ENCODE measurements around the gene U2AF1L4.

DNA sequence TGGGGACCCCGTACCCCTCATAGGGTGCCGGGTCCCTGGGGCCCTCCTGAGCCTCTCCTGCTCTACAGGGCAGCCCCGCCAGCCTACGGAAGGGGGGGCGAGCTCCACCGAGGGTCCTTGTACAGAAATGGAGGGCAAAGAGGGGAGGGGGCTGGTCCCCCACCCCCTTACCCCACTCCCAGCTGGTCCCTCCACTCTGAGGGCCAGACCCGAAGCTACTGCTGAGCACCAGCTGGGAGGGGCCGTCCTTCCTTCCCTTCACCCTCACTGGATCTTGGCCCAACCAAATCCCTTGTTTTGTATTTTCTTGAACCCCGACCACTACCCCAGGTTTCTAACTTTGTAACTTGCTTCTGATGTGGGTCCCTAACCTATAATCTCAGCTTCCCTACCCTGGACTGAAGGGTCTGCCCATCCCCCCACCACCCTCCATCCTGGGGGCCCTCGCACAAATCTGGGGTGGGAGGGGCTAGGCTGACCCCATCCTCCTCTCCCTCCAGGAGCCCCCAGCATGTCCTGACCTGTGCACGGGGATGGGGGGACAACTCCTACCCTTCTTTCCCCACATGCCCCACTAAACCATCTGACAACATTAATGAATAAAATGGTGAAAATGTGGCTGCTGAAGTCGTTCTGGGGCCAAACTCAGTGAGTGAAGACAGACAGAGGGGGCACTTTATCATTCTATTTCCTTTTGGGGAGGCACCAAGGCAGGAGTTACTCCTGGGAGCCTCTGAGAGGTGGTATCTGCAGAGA, 43.2 kb upstream of the U2AF1L4 start:
- TF ChIP-seq, protein P1, sequence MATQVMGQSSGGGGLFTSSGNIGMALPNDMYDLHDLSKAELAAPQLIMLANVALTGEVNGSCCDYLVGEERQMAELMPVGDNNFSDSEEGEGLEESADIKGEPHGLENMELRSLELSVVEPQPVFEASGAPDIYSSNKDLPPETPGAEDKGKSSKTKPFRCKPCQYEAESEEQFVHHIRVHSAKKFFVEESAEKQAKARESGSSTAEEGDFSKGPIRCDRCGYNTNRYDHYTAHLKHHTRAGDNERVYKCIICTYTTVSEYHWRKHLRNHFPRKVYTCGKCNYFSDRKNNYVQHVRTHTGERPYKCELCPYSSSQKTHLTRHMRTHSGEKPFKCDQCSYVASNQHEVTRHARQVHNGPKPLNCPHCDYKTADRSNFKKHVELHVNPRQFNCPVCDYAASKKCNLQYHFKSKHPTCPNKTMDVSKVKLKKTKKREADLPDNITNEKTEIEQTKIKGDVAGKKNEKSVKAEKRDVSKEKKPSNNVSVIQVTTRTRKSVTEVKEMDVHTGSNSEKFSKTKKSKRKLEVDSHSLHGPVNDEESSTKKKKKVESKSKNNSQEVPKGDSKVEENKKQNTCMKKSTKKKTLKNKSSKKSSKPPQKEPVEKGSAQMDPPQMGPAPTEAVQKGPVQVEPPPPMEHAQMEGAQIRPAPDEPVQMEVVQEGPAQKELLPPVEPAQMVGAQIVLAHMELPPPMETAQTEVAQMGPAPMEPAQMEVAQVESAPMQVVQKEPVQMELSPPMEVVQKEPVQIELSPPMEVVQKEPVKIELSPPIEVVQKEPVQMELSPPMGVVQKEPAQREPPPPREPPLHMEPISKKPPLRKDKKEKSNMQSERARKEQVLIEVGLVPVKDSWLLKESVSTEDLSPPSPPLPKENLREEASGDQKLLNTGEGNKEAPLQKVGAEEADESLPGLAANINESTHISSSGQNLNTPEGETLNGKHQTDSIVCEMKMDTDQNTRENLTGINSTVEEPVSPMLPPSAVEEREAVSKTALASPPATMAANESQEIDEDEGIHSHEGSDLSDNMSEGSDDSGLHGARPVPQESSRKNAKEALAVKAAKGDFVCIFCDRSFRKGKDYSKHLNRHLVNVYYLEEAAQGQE (IDR thresholded peaks at IDR 0.05; ENCODE audit: borderline replicate concordance) = no peak
- TF ChIP-seq, protein P2, sequence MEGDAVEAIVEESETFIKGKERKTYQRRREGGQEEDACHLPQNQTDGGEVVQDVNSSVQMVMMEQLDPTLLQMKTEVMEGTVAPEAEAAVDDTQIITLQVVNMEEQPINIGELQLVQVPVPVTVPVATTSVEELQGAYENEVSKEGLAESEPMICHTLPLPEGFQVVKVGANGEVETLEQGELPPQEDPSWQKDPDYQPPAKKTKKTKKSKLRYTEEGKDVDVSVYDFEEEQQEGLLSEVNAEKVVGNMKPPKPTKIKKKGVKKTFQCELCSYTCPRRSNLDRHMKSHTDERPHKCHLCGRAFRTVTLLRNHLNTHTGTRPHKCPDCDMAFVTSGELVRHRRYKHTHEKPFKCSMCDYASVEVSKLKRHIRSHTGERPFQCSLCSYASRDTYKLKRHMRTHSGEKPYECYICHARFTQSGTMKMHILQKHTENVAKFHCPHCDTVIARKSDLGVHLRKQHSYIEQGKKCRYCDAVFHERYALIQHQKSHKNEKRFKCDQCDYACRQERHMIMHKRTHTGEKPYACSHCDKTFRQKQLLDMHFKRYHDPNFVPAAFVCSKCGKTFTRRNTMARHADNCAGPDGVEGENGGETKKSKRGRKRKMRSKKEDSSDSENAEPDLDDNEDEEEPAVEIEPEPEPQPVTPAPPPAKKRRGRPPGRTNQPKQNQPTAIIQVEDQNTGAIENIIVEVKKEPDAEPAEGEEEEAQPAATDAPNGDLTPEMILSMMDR (IDR thresholded peaks at IDR 0.05; ENCODE audit: poor library complexity, severe bottlenecking) = no peak
- TF ChIP-seq SMC3 (conservative IDR thresholded peaks at IDR 0.05; ENCODE audit: poor library complexity) = no peak
- TF ChIP-seq POLR2AphosphoS5 (IDR thresholded peaks at IDR 0.05) = no peak
- TF ChIP-seq TAF1 (IDR thresholded peaks at IDR 0.05; ENCODE audit: low read depth) = no peak
- TF ChIP-seq RAD21 (conservative IDR thresholded peaks at IDR 0.05) = no peak
